HG02973 (cell line): ENCODE results near the gene RASL11A.
"Not testable (repeated sequence)": the region's sequence is repeated elsewhere in the genome, so short reads cannot be mapped to it uniquely, and the experiment has no call there.

Source experiments
- ATAC-seq: cut with Tn5 transposase; IDR thresholded peaks from one replicate; pipeline ENCODE4 v1.9.1; 2021; ENCODE audit warnings: moderate library complexity; ENCODE audit not compliant: unreplicated experiment

Gene RASL11A

DNA sequence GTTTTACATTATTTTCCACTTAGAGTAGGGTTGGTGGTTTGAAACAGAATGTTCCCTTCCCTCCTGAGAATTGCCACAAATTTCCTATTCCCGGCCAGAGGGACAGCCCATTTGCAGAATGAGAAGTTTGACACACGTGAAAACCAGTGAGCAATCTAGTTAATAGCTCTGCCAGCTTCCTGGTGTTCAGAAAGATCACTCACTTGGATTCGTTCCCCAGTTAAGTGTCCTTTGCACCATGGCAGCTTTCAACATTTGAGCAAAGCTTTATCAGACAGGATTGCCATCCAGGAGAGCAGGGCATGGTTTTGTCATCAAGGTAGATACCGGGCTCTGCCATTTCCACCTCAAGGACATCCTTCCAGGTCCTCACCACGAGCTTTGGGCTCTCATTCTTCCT lies 28.2 kb downstream of the RASL11A start:
- ATAC-seq, result no peak

DNA sequence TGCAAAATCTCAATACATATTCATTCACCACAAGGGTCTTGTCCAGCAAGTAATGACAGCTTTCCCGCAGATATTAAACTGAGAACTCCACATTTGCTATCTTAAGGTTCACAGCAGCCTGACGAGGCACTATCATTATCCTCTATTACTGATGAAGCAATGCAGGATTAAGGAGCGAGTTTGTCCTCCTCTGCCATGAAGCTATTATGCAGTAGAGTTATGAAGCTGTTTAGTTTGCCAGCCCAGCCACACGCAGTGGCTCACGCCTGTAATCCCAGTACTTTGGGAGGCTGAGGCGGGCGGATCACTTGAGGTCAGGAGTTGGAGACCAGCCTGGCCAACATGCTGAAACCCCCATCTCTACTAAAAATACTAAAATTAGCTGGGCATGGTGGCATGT lies 29.8 kb downstream of the RASL11A start:
- not testable (repeated sequence) for ATAC-seq

DNA sequence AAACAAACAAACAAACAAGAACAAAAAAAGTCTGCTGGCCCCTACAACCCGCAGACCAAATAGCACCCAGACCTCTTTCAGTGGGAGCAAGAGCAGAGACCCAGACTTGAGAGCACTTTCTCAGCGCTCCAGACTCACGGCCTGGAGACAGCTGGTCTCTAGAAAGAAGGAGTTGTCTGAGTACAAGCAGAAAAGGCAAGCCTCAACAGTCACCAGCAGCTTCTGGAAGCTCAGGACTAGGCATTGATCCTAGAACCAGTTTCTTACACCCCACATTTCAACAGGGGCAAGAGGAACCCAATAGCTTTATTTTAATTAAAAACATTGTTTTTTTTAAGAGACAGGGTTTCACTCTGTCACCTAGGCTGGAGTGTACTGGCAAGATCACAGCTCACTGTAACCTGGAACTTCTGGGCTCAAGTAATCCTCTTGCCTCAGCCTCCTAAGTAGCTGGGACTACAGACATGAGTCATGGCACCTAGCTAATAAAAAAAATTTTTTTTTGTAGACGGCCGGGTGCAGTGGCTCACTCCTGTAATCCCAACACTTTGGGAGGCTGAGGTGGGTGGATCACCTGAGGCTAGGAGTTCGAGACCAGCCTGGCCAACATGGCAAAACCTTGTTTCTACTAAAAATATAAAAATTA lies 30.4 kb downstream of the RASL11A start:
- ATAC-seq, result no peak

GRCh38 chr13:27302643-27303262 lies 32.1 kb downstream of the RASL11A start:
- ATAC-seq, result no peak

DNA sequence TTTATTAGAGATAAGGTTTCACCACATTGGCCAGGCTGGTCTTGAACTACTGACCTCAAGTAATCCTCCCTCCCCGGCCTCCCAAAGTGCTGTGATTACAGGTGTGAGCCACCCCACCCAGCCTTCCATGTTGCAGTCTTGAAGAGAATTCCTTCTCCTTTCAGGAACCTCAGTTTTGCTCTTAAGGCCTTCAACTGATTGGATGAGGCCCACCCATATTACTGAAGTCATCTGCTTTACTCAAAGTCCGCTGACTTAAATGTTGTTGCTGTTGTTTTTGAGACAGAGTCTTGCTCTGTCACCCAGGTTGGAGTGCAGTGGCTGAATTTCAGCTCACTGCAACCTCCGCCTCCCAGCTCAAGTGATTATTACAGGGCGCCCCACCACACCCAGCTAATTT lies 33.5 kb downstream of the RASL11A start:
- no peak for ATAC-seq

DNA sequence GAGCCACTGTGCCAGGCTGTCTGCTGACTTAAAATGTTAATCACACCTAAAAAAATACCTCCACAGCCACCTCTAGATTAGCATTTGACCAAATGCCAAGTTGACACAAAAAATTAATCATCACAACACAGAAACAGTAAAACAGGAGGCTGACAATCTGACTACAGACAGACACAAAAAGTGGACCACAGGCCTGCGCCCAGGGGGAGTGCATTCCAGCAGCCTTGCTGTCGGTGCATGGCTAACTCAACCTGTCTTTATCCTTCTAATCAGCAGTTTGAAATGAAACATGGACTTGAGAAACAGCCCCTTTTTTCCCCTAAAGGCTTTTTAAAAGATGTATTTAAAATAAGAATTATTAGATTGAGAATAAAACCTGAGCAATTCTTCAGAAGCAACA lies 34.0 kb downstream of the RASL11A start:
- ATAC-seq, result no peak

- no peak for ATAC-seq
Measured at GRCh38 chr13:27306364-27306763, 35.7 kb downstream of the RASL11A start.

DNA sequence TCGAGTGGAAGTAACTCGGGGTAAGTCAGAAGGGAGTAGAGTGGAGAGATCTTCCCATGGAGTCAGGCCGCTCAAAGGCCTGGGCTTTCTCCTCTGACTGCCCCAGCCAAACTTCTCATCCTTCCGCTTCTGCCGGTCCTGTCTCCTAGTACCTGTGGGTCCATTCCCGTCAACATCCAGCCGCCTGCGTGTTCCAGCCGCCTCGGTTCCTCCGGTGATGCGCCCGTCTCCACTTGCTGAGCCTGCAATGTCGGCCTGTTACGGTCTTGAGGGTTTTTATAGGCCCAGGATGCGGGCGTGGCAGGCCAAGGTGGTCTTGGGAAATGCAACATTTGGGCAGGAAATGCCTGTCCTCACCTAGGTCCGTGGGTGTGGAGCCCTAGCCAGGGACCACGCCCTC lies 38.3 kb downstream of the RASL11A start:
- no peak for ATAC-seq

GRCh38 chr13:27309401-27309958 lies 38.9 kb downstream of the RASL11A start:
- ATAC-seq, result no peak

DNA sequence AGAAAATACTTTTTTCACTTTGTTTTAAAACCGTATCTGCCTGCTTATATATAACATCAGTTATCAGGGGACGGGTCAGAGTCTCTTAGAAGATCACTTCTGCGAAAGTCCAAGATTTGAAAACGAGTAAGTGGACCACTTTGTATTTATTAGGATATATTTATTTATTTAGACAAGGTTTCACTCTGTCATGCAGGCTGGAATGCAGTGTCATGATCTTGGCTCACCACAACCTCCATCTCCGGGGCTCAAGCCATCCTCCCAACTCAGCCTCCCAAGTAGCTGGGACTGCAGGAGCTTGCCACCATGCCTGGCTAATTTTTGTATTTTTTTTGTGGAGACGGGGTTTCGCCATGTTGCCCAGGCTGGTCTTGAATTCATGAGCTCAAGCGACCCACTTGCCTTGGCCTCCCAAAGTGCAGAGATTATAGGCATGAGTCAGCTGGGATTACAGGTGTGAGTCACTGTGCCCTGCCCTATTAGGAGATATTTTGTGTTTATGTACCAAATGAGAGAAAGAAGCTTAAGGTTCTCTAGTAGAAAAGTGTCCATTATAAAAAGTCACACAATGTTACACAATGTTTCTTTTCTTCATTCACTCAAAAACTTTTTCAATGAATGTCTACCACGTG lies 39.5 kb downstream of the RASL11A start:
- no peak for ATAC-seq

GRCh38 chr13:27310946-27311345 lies 40.3 kb downstream of the RASL11A start:
- no peak for ATAC-seq

DNA sequence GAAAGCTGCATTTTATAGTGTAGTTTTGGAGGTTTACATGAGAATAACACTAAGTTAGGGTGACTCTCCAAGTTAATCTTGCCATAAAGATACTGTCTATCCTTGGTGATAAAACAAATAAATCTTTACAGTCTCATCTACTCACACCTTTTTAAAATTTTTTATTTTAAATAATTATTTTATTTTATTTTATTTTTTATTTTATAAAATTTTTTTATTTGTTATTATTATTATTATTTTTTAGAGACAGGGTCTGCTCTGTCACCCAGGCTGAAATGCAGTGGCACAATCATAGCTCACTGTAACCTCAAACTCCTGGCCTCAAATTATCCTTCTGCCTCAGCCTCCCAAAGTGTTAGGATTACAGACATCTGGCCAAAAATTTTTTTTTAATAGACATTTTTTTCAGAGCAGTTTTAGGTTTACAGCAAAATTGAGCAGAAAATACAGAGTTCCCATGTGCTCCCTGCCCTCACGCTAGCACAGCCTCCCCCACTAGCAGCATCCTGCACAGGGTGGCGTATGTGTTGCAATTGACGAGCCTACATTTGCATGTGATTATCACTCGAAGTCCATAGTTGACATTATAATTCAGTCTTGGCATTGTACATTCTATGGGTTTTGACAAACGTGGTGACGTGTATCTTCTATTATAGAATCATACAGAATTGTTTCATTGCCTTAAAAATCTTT lies 41.0 kb downstream of the RASL11A start:
- ATAC-seq, result no peak

GRCh38 chr13:27313770-27314169 lies 43.1 kb downstream of the RASL11A start:
- no peak for ATAC-seq

GRCh38 chr13:27319404-27319803 lies 48.8 kb downstream of the RASL11A start:
- no peak for ATAC-seq

- ATAC-seq, result no peak
Measured at GRCh38 chr13:27321468-27322431, 51.1 kb downstream of the RASL11A start.

DNA sequence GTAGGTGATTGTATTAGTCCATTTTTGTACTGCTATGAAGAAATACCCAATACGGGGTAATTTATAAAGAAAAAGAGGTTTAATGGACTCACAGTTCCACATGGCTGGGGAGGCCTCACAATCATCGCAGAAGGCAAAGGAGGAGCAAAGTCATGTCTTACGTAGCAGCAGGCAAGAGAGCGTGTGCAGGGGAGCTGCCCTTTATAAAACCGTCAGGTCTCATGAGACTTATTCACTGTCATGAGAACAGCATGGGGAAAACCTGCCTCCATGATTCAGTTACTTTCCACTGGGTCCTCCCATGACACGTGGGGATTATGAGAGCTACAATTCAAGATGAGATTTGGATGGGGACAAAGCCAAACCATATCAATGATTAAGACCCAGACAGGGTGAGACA lies 51.8 kb downstream of the RASL11A start:
- not testable (repeated sequence) for ATAC-seq
